Liver (tissue), 9 donors: ENCODE measurements around the gene TRPV4. TPM values are rescaled to one million over a fixed set of nuclear protein-coding genes. Genes with fewer than 3 reads are reported as not detected.

Experiments used
- DNase-seq: peaks from one replicate; pipeline ENCODE4 v3.0.0-alpha.2; 2017; ENCODE audit warnings: low spot score
- H3K27ac ChIP-seq, 2 donors: one replicate each; pipeline ENCODE4 v1.7.0; 2013; ENCODE audit warnings: inconsistent platforms in 2 of 2, low read length in 2 of 2, control low read depth in 1 of 2, low read depth in 1 of 2, mild to moderate bottlenecking in 1 of 2
- H3K27me3 ChIP-seq, 4 donors: one replicate each; pipeline versions ENCODE4 v1.6.1 to v1.7.0; 2013; ENCODE audit warnings: low read length in 3 of 4, inconsistent platforms in 1 of 4, mild to moderate bottlenecking in 1 of 4, moderate library complexity in 1 of 4; ENCODE audit not compliant: control insufficient read depth in 4 of 4, insufficient read depth in 4 of 4
- H3K36me3 ChIP-seq, 4 donors: one replicate each; pipeline versions ENCODE4 v1.6.1 to v1.7.0; 2013; ENCODE audit warnings: low read length in 3 of 4, mild to moderate bottlenecking in 3 of 4, low read depth in 1 of 4, moderate library complexity in 1 of 4; ENCODE audit not compliant: control insufficient read depth in 4 of 4, insufficient read depth in 3 of 4
- H3K4me1 ChIP-seq, 4 donors: one replicate each; pipeline versions ENCODE4 v1.6.1 to v1.7.0; 2013; ENCODE audit warnings: low read length in 3 of 4, mild to moderate bottlenecking in 3 of 4, moderate library complexity in 1 of 4; ENCODE audit not compliant: control insufficient read depth in 4 of 4, insufficient read depth in 4 of 4
- H3K4me3 ChIP-seq, 3 donors: one replicate each; pipeline versions ENCODE4 v1.6.1 to v1.7.0; 2013; ENCODE audit warnings: low read length in 3 of 3, control low read depth in 1 of 3, low read depth in 1 of 3, mild to moderate bottlenecking in 1 of 3
- H3K9ac ChIP-seq, 2 donors: one replicate each; pipeline ENCODE4 v1.7.0; 2013; ENCODE audit warnings: low read length in 2 of 2, mild to moderate bottlenecking in 2 of 2, moderate library complexity in 2 of 2, control low read depth in 1 of 2, low read depth in 1 of 2
- H3K9me3 ChIP-seq, 4 donors: one replicate each; pipeline versions ENCODE4 v1.6.1 to v1.7.0; 2013; ENCODE audit warnings: low read length in 3 of 4; ENCODE audit not compliant: control insufficient read depth in 4 of 4
- ATF3 ChIP-seq: IDR thresholded peaks from 2 replicates; pipeline ENCODE4 v1.6.1; 2016; ENCODE audit warnings: antibody characterized with exemption
- CTCF ChIP-seq: fragments of 150-350 bp; IDR thresholded peaks from 2 replicates; pipeline ENCODE4 v1.5.1; 2017; ENCODE audit warnings: improper control_type of control experiment, low read depth, low read length; ENCODE audit not compliant: missing input control
- EGR1 ChIP-seq, 2 donors: IDR thresholded peaks; 2 replicates each; pipeline ENCODE4 v1.6.1; 2016 to 2018; ENCODE audit warnings: antibody characterized with exemption in 2 of 2, low read depth in 2 of 2
- FOXA1 ChIP-seq: IDR thresholded peaks from 2 replicates; pipeline ENCODE4 v1.6.1; 2016; ENCODE audit warnings: antibody characterized with exemption
- FOXA2 ChIP-seq: IDR thresholded peaks from 2 replicates; pipeline ENCODE4 v1.6.1; 2016; ENCODE audit warnings: antibody characterized with exemption
- GABPA ChIP-seq, 2 donors: IDR thresholded peaks in 1 of 2; conservative IDR thresholded peaks in 1 of 2; 2 replicates each; pipeline ENCODE4 v1.6.1; 2016; ENCODE audit warnings: antibody characterized with exemption in 2 of 2, mild to moderate bottlenecking in 1 of 2, moderate library complexity in 1 of 2
- HNF4A ChIP-seq, 2 donors: conservative IDR thresholded peaks; 2 replicates each; pipeline ENCODE4 v1.6.1; 2016; ENCODE audit warnings: antibody characterized with exemption in 2 of 2, mild to moderate bottlenecking in 2 of 2
- HNF4G ChIP-seq: IDR thresholded peaks from 2 replicates; pipeline ENCODE4 v1.6.1; 2016; ENCODE audit warnings: antibody characterized with exemption
- JUND ChIP-seq, 2 donors: IDR thresholded peaks; 2 replicates each; pipeline ENCODE4 v1.6.1; 2016; ENCODE audit warnings: antibody characterized with exemption in 2 of 2
- MAX ChIP-seq: IDR thresholded peaks from 2 replicates; pipeline ENCODE4 v1.6.1; 2016; ENCODE audit warnings: antibody characterized with exemption
- NR2F2 ChIP-seq: IDR thresholded peaks from 2 replicates; pipeline ENCODE4 v1.6.1; 2016; ENCODE audit warnings: antibody characterized with exemption
- RAD21 ChIP-seq, 2 donors: IDR thresholded peaks; 2 replicates each; pipeline ENCODE4 v1.6.1; 2016; ENCODE audit warnings: antibody characterized with exemption in 2 of 2, mild to moderate bottlenecking in 2 of 2
- REST ChIP-seq: IDR thresholded peaks from 2 replicates; pipeline ENCODE4 v1.6.1; 2016; ENCODE audit warnings: antibody characterized with exemption, mild to moderate bottlenecking
- RXRA ChIP-seq, 2 donors: IDR thresholded peaks; 2 replicates each; pipeline ENCODE4 v1.6.1; 2017 to 2018; ENCODE audit warnings: antibody characterized with exemption in 2 of 2, mild to moderate bottlenecking in 1 of 2
- SP1 ChIP-seq: IDR thresholded peaks from 2 replicates; pipeline ENCODE4 v1.6.1; 2018; ENCODE audit warnings: antibody characterized with exemption, mild to moderate bottlenecking
- TAF1 ChIP-seq: conservative IDR thresholded peaks from 2 replicates; pipeline ENCODE4 v1.6.1; 2016; ENCODE audit warnings: antibody characterized with exemption, mild to moderate bottlenecking
- YY1 ChIP-seq: IDR thresholded peaks from 2 replicates; pipeline ENCODE4 v1.6.1; 2016; ENCODE audit warnings: antibody characterized with exemption, mild to moderate bottlenecking
- ZBTB33 ChIP-seq: IDR thresholded peaks from 2 replicates; pipeline ENCODE4 v1.6.1; 2016; ENCODE audit warnings: antibody characterized with exemption
- WGBS: extraction: QIAGEN DNeasy Blood & Tissue Kit; methylation state at CpG from one replicate; pipeline ENCODE4 v1.1.7; 2013; 5-methylcytosine and 5-hydroxymethylcytosine counted together
- polyA plus RNA-seq, 2 donors: library from polyadenylated mRNA; stranded (reverse) in 1 of 2; unstranded in 1 of 2; fragments of 200-250 nt in 1 of 2; fragments of >200 nt in 1 of 2; fragmentation: Nextera tagmentation in 1 of 2; extraction: Ambion mirVana in 1 of 2; gene quantifications; one replicate each; pipeline versions ENCODE4 v1.2.1 to v1.2.3, GENCODE V29; 2013 to 2015
- total RNA-seq, 2 donors: library from RNA; depleted of rRNA; stranded (reverse); fragments of >200 nt; gene quantifications; one replicate each; pipeline ENCODE4 v1.2.3, GENCODE V29; 2014
- donor health status: healthy.
- donor health status: healthy.
- donor health status: healthy.
- donor health status: healthy.
- donor health status: healthy.

The TRPV4 gene
- total and polyA plus RNA-seq, 4 donors = 1.3 to 9.6 (median 3.9) TPM

GRCh38 chr12:109779382-109779781 lies 53.8 kb downstream of the TRPV4 start:
- WGBS = 89% methylated on average over 6 of the region's 6 CpGs
- no peak overlapping the region for H3K27ac ChIP-seq
- H3K27me3 ChIP-seq = no peaks in the 10 kb centered on the region
- peak in 1 of 2 donors; percentile 28 for TF ChIP-seq RAD21 (IDR thresholded peaks at IDR 0.05)
- no peak for TF ChIP-seq YY1
- H3K4me1 ChIP-seq = peaks cover 0 to 2% (median 0%) of the 10 kb centered on the region in 4 donors
- H3K36me3 ChIP-seq = peaks cover 0 to 10% (median 4%) of the 10 kb centered on the region in 4 donors
- DNase-seq = no peak
- H3K9ac ChIP-seq = no peak overlapping the region
- H3K4me3 ChIP-seq = no peak overlapping the region
- no peaks in the 10 kb centered on the region for H3K9me3 ChIP-seq

- H3K9me3 ChIP-seq = no peaks in the 10 kb centered on the region
- H3K27me3 ChIP-seq = no peaks in the 10 kb centered on the region
- H3K9ac ChIP-seq = no peak overlapping the region
- H3K36me3 ChIP-seq = peaks cover 0 to 4% (median under 1%) of the 10 kb centered on the region in 4 donors
- H3K4me1 ChIP-seq = peaks cover 0 to 6% (median 1%) of the 10 kb centered on the region in 4 donors
- H3K4me3 ChIP-seq = no peak overlapping the region
- 91% methylated on average over 1 of the region's 1 CpG for WGBS
- H3K27ac ChIP-seq = no peak overlapping the region
- no peak for TF ChIP-seq ATF3
- no peak for TF ChIP-seq RAD21 (IDR thresholded peaks at IDR 0.05)
- DNase-seq = no peak
These were observed 54.5 kb downstream of the TRPV4 start for GRCh38 chr12:109778684-109779083.

- no peak for TF ChIP-seq NR2F2
- no peak for TF ChIP-seq SP1
- no peak for TF ChIP-seq REST
- TF ChIP-seq GABPA (IDR thresholded peaks at IDR 0.05 in 1 of 2, conservative IDR thresholded peaks at IDR 0.05 in 1 of 2) = no peak
- TF ChIP-seq FOXA1 = no peak
- no peak for TF ChIP-seq TAF1
- TF ChIP-seq ZBTB33 = no peak
- TF ChIP-seq RAD21 (IDR thresholded peaks at IDR 0.05) = no peak
- no peak for TF ChIP-seq FOXA2
- TF ChIP-seq RXRA (IDR thresholded peaks at IDR 0.05) = no peak
- no peak for TF ChIP-seq HNF4G
- TF ChIP-seq YY1 = no peak
- no peak for TF ChIP-seq ATF3
- no peak for TF ChIP-seq HNF4A (conservative IDR thresholded peaks at IDR 0.05)
- TF ChIP-seq CTCF = no peak
- TF ChIP-seq EGR1 (IDR thresholded peaks at IDR 0.05; ENCODE audit: low read depth in 2 of 2) = no peak
- no peak for TF ChIP-seq JUND (IDR thresholded peaks at IDR 0.05)
- TF ChIP-seq MAX = no peak
- no peaks in the 10 kb centered on the region for H3K9me3 ChIP-seq
- H3K36me3 ChIP-seq = no peaks in the 10 kb centered on the region
- no peak overlapping the region for H3K4me3 ChIP-seq
- H3K27me3 ChIP-seq = no peaks in the 10 kb centered on the region
- DNase-seq = no peak
- H3K27ac ChIP-seq = no peak overlapping the region
- 33% methylated on average over 5 of the region's 5 CpGs for WGBS
- peaks cover 0 to 16% (median 12%) of the 10 kb centered on the region in 4 donors for H3K4me1 ChIP-seq
- no peak overlapping the region for H3K9ac ChIP-seq
These were observed 55.7 kb downstream of the TRPV4 start for GRCh38 chr12:109777544-109777943.
